ENCODE measurements around the gene GALNT14. TPM values are rescaled to one million over a fixed set of nuclear protein-coding genes. Genes with fewer than 3 reads are reported as not detected.

Gene GALNT14
- total RNA-seq, 2 donors from 2014 or later, result 0.52 TPM; not detected in 1

DNA sequence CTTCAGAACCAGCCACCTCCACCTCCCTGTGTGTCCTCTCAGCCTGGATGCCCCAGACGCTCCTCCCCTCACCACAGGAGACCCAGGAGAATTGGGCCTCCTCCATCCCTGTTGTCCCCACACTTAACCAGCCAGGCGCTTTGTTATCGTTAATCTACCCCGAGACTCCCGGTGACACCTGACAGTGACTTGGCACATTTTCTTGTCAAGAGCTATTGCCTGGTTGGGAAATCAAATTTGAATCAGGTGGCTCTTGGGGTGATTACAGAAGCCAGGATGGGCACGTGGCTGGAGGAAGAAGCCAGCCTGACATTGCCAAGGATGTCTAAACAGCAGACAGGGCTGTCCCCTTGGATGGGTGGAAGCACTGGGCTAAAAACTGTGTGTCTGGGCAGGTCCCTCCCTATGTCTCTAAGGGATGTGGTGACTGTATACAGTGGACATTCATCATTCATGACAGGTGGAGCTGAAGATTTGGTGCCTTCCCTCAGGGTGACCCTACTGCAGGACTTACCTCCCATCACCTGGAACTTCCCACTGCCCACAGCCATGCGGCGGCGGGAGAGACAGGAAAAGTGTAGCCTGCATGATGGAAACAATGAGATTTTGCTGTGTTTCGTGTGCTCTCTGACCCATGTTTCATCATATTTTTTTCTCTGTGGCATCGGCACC lies 173.8 kb downstream of the GALNT14 start:
- no peaks in the 10 kb centered on the region for H3K9me3 Mint-ChIP-seq
- no peaks in the 10 kb centered on the region for H3K4me1 Mint-ChIP-seq
- no peak overlapping the region for H3K27ac Mint-ChIP-seq
- no peak overlapping the region for H3K4me3 Mint-ChIP-seq
- H3K36me3 Mint-ChIP-seq (ENCODE audit: low read depth), result no peaks in the 10 kb centered on the region
- ATAC-seq (replicated peaks), result no peak
- H3K27me3 Mint-ChIP-seq, result peaks cover 14% of the 10 kb centered on the region

DNA sequence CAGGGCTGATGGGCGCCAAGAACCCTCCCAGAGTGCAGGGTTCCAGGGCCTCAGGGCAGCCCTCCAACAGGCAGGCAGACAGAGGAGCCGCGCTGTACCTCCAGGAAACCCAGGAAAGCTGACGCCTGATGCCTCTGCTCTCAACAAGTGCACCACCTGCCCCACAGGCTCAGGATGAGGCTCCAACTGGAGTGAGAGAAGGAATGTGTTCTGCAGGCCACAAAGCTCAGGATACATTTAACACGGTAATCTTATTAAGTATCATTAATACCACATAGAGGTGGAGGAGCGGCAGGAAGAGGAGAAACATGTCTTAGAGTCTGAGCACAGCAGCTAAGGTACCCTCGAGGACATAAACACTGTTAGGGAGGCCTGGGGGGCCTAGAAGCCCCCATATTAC lies 175.1 kb downstream of the GALNT14 start:
- ATAC-seq (replicated peaks), result no peak
- no peak overlapping the region for H3K4me3 Mint-ChIP-seq
- no peaks in the 10 kb centered on the region for H3K9me3 Mint-ChIP-seq
- no peak overlapping the region for H3K27ac Mint-ChIP-seq
- no peaks in the 10 kb centered on the region for H3K4me1 Mint-ChIP-seq
- H3K27me3 Mint-ChIP-seq, result peaks cover 15% of the 10 kb centered on the region
- H3K36me3 Mint-ChIP-seq (ENCODE audit: low read depth), result no peaks in the 10 kb centered on the region

DNA sequence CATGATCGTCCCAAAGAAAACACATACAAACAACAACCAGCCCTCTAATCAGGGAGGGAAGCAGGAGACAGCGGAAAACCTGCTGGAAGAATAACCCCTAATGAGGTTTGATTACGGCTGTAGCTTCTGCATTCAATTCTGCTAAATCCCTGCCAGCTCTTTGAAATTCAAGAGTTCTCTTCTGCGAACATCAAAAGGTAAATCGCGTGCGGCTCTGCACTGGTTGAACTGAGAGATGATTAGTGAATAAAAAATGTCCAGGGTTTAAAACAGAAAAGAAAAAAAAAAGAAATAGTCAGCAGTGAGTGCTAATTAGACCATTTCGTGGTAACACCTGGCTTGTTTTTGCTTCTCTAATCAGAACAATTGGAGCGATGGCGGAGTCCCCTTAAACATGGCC lies 178.0 kb downstream of the GALNT14 start:
- Mint-ChIP-seq H3K9me3 (no peaks in the 10 kb centered on the region), H3K4me1 (no peaks in the 10 kb centered on the region), H3K27me3 (peaks cover 10% of the 10 kb centered on the region), H3K36me3 (ENCODE audit: low read depth) (no peaks in the 10 kb centered on the region), H3K27ac (no peak overlapping the region), H3K4me3 (no peak overlapping the region)
- no peak for ATAC-seq (replicated peaks)

DNA sequence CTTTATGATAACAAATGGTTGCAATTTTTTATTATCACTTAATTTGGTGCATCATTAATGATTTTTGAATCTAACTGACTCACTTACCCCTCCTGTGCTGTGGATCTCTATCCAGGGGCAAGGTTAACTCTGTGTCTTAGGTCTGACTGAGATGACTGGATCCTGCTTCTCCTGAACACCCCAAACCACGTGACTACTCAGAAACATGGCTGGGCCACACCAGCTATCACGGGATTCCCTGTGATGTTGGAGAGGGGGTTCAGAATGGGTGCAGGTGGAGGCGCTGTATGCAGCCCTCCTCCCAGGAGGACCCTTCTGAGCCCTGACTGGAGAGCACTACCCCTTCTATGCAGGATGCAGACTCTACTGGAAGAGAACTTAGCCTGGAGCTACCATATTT lies 178.6 kb downstream of the GALNT14 start:
- no peaks in the 10 kb centered on the region for H3K36me3 Mint-ChIP-seq (ENCODE audit: low read depth)
- no peaks in the 10 kb centered on the region for H3K4me1 Mint-ChIP-seq
- no peak overlapping the region for H3K27ac Mint-ChIP-seq
- ATAC-seq (replicated peaks), result no peak
- no peak overlapping the region for H3K4me3 Mint-ChIP-seq
- H3K27me3 Mint-ChIP-seq, result peaks cover 10% of the 10 kb centered on the region
- no peaks in the 10 kb centered on the region for H3K9me3 Mint-ChIP-seq

DNA sequence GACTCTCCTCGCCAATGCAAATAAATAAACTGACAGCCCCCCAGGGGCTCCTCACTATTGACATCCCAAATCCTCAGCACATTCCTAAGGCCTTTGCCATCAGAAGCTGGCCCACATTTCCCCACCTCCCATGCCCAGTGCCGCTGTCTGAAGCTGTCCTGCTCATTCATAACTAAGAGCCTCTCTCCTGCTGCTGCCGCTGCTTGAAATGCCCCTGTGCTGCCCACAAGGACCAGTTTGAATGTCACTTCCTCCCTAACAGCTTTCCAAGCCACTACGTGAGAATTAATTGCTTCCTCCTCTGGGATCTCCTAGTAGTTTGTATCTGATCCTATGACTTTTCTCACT lies 179.3 kb downstream of the GALNT14 start:
- no peaks in the 10 kb centered on the region for H3K4me1 Mint-ChIP-seq
- peaks cover 10% of the 10 kb centered on the region for H3K27me3 Mint-ChIP-seq
- ATAC-seq (replicated peaks), result no peak
- no peaks in the 10 kb centered on the region for H3K9me3 Mint-ChIP-seq
- H3K27ac Mint-ChIP-seq, result no peak overlapping the region
- no peak overlapping the region for H3K4me3 Mint-ChIP-seq
- no peaks in the 10 kb centered on the region for H3K36me3 Mint-ChIP-seq (ENCODE audit: low read depth)

DNA sequence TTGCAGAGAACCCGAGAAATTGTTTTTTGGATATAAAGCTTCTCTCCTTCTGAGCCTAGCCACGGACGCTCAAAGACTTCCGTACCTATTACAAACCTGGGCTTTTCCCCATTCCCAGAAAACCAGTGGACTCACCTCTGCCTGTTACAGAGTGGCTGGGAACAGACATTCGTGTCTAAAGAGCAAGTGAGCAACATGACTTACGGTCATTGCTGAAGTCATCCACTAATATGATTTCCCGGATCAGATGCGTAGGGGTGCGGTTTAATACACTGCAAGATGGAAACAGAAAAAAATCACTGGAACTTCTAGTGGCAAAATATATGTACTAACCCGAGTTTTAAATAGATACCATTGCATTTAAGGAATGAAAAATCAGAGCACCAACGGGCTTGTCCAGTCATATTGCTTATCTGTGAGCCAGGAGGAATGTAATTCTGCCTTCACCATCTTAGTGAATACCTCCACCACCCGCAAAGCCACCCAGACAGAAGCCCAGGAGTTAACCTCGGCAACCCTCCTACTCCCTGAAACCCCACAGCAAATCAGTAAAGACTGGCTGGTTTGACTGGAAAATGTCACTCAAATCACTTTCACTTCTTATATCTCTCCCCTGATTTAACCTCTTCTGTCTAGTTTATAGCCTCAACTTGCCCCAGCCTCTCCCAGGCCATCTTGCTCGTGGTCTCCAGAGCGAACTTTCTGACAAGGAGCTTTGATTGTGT lies 179.9 kb downstream of the GALNT14 start:
- Mint-ChIP-seq H3K4me3 (no peak overlapping the region), H3K9me3 (no peaks in the 10 kb centered on the region), H3K36me3 (ENCODE audit: low read depth) (no peaks in the 10 kb centered on the region), H3K27ac (no peak overlapping the region), H3K27me3 (peaks cover 10% of the 10 kb centered on the region), H3K4me1 (no peaks in the 10 kb centered on the region)
- ATAC-seq (replicated peaks), result no peak

DNA sequence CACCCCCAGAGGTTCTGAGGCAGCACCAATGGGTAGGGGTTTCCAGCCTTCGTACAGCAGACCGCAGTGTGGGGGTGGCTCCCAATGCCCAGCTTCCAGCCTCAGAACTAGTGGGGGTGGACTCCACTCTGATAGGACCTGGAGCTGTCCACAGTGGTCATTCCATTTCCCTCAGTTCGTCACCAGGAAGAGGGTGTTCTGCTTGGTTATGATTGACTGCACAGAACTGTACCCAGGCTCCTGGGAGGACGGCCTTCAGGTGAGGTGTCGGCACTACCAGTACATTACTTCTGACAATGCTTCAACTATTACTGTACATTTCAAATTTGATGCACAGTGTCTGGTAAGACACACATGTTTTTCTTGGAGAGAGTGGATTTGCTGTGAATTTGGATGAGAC lies 180.6 kb downstream of the GALNT14 start:
- Mint-ChIP-seq H3K4me1 (no peaks in the 10 kb centered on the region), H3K4me3 (no peak overlapping the region), H3K36me3 (ENCODE audit: low read depth) (no peaks in the 10 kb centered on the region), H3K27ac (no peak overlapping the region), H3K9me3 (no peaks in the 10 kb centered on the region), H3K27me3 (peaks cover 10% of the 10 kb centered on the region)
- no peak for ATAC-seq (replicated peaks)

DNA sequence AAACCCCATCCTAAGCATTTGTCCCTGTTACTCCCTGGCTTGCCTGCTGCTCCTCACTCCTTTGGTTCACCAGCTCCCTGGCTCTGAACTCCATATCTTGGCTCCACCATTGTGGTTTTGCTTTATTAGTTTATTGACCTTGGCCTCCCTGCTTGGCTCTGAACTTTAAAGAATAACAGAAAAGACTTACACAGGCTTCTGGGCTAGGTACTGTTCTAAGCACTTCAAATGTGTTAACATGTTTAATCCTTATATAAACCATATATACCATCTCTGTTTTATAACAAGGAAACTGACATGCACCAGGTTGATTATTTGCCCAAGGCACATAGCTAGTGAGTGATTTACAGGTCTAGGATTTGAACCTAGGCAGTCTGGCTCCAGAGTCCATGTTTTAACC lies 181.2 kb downstream of the GALNT14 start:
- no peaks in the 10 kb centered on the region for H3K36me3 Mint-ChIP-seq (ENCODE audit: low read depth)
- peaks cover 10% of the 10 kb centered on the region for H3K27me3 Mint-ChIP-seq
- no peaks in the 10 kb centered on the region for H3K4me1 Mint-ChIP-seq
- H3K9me3 Mint-ChIP-seq, result no peaks in the 10 kb centered on the region
- H3K27ac Mint-ChIP-seq, result no peak overlapping the region
- no peak overlapping the region for H3K4me3 Mint-ChIP-seq
- ATAC-seq (replicated peaks), result no peak

DNA sequence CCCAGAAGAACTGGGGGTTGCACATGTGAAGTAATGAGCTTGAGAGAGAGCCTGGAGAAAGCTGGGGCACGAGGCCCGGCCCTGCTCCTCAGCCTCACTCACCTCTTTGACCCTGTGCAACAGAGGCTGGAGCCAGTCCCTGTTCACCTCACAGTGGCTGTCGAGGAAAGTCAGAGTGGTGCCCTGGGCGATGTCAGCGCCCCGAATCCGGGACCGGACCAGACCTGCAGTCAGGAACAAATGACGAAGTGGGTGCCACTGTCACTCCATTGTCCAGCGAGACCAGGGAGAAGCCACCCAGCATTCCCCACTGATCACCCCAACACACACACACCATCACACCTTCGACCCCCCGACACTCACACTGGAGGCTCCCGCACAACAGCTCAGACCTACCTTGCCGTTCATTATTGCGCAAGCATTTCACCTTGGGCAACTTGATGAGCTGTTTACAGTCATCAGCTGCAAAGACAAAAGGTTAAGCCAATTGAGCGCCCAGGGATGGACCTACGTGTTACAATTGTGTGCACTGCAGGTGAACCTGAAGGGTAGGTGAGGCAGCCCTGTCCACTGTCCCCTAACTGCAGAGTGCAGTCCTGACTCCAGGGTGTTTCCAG lies 182.6 kb downstream of the GALNT14 start:
- H3K36me3 Mint-ChIP-seq (ENCODE audit: low read depth), result no peaks in the 10 kb centered on the region
- H3K4me1 Mint-ChIP-seq, result no peaks in the 10 kb centered on the region
- H3K4me3 Mint-ChIP-seq, result no peak overlapping the region
- no peaks in the 10 kb centered on the region for H3K9me3 Mint-ChIP-seq
- ATAC-seq (replicated peaks), result no peak
- no peak overlapping the region for H3K27ac Mint-ChIP-seq
- H3K27me3 Mint-ChIP-seq, result peaks cover 7% of the 10 kb centered on the region

DNA sequence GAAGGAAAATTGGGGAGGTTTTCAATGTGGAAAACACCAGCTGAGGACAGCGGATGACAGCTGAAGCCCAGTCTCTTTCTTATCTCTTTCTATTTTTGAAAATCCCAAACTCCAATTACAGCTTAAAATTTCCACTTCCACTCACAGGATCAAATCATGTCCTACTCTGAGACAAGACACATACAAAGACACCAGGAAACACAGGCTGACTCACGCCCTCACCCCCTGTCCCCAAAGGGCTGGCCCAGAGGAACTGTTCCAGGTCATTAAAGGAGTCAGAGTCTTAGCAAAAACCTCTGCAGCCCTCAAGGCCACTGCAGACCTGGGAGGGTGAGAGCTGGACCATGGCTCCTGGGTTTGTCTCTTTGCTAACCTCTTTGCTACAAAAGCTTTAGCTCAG lies 187.9 kb downstream of the GALNT14 start:
- Mint-ChIP-seq H3K9me3 (no peaks in the 10 kb centered on the region), H3K27me3 (peaks cover 4% of the 10 kb centered on the region), H3K36me3 (ENCODE audit: low read depth) (no peaks in the 10 kb centered on the region), H3K27ac (no peak overlapping the region), H3K4me3 (no peak overlapping the region), H3K4me1 (no peaks in the 10 kb centered on the region)
- ATAC-seq (replicated peaks), result no peak

DNA sequence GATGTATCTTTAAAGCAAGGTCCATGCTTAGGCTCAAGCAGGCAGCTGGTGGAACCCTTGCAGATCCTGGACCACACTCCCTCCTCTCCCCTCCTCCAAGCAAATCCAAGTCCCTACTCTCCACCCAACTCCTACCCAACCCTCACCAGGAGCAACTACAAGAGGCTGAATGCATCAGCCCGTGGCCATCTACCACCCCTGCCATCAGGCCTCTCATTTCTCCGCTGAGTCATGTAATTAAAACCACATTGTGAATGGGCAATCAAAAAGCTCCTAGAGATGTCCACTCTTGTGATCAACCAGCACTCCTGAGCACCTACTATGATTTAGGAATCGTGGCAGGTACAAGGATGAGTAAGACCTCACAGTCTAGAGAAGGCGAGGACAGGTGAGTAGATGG lies 188.8 kb downstream of the GALNT14 start:
- H3K27ac Mint-ChIP-seq, result no peak overlapping the region
- H3K4me1 Mint-ChIP-seq, result no peaks in the 10 kb centered on the region
- H3K36me3 Mint-ChIP-seq (ENCODE audit: low read depth), result no peaks in the 10 kb centered on the region
- no peak for ATAC-seq (replicated peaks)
- H3K4me3 Mint-ChIP-seq, result no peak overlapping the region
- no peaks in the 10 kb centered on the region for H3K9me3 Mint-ChIP-seq
- H3K27me3 Mint-ChIP-seq, result peaks cover 4% of the 10 kb centered on the region

DNA sequence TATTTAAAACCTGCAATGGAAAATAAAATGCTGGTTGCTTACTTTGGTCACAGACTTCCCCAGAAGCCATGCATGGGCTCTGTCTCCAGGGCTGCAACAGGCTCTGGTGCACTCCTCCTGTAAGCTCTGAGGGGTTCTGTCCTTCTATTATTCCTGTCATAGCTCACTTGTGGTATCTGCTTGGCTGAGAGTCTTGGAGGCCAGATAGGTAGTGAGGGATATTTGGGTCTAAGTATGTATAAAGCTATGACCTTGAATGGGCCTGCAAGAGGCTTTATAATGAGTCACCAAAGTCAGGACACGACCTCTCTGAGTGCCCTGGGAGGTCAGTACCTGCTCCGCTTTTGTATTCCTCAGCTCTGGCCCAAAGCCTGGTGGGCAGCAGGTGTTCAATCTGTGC lies 189.4 kb downstream of the GALNT14 start:
- Mint-ChIP-seq H3K36me3 (ENCODE audit: low read depth) (no peaks in the 10 kb centered on the region), H3K4me3 (no peak overlapping the region), H3K4me1 (no peaks in the 10 kb centered on the region), H3K27me3 (peaks cover 4% of the 10 kb centered on the region), H3K27ac (no peak overlapping the region), H3K9me3 (no peaks in the 10 kb centered on the region)
- no peak for ATAC-seq (replicated peaks)

DNA sequence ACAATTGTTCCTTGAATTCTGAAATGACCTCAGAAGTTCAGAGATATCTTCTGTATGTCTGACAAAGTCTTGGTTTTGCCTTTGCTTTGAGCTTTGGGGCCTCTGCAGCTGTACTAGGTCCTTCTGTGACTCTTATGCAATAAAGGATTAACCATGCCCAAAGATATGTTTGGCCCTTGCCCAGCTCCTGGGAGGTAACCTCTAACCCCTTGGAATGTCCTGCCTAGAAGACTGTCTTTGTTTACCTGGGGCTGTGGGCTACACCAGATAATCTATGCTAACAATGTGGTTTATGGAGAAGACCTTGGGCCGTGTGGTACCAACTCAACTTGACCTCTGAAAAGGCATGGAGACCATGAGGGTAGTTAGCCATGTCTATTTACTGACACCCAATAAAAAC lies 190.1 kb downstream of the GALNT14 start:
- peaks cover 4% of the 10 kb centered on the region for H3K27me3 Mint-ChIP-seq
- H3K4me1 Mint-ChIP-seq, result no peaks in the 10 kb centered on the region
- ATAC-seq (replicated peaks), result no peak
- no peaks in the 10 kb centered on the region for H3K9me3 Mint-ChIP-seq
- H3K36me3 Mint-ChIP-seq (ENCODE audit: low read depth), result no peaks in the 10 kb centered on the region
- no peak overlapping the region for H3K27ac Mint-ChIP-seq
- no peak overlapping the region for H3K4me3 Mint-ChIP-seq

DNA sequence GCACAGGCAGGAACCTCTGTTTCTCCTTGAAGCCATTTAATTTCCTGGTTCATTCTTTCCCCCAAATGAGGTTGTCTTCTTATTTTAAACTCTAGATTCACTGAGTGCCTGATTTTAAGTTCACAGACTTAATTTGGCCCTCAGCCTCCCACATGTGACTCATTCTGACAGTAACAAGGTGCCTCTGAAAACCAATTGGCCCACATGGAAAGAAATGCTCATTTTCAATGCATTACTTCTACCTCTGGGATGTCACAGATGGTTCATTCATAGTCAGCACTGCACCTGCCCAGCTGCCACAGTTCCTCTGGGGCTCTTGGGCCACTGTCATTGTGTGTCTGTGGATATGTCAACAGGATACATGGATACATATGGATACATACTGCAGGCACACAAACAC lies 190.6 kb downstream of the GALNT14 start:
- ATAC-seq (replicated peaks), result peak; percentile 57
- H3K27ac Mint-ChIP-seq, result no peak overlapping the region
- H3K36me3 Mint-ChIP-seq (ENCODE audit: low read depth), result no peaks in the 10 kb centered on the region
- no peaks in the 10 kb centered on the region for H3K4me1 Mint-ChIP-seq
- H3K4me3 Mint-ChIP-seq, result no peak overlapping the region
- peaks cover 4% of the 10 kb centered on the region for H3K27me3 Mint-ChIP-seq
- no peaks in the 10 kb centered on the region for H3K9me3 Mint-ChIP-seq

DNA sequence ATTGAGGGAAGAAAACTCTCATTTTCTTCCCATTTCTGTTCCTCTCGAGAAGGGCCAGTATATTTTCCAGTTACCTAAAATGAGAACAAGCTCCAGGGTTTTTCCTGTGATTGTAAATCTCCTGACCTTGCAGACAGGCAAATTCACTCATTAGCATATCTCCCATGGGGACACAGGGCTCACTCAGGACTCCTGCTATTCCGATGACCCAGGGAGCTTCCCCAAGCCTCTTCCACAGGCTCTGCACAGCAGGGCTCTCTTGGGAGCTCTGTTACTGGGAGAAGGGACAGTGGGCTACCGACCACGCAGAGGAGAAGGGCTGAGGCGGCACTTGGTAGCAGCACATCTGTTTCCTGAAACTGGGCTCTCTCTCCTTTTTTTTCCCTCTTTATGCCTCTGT lies 195.8 kb downstream of the GALNT14 start:
- Mint-ChIP-seq H3K27me3 (peaks cover 15% of the 10 kb centered on the region), H3K9me3 (no peaks in the 10 kb centered on the region), H3K36me3 (ENCODE audit: low read depth) (no peaks in the 10 kb centered on the region), H3K4me1 (no peaks in the 10 kb centered on the region), H3K4me3 (no peak overlapping the region), H3K27ac (no peak overlapping the region)
- ATAC-seq (replicated peaks), result no peak
